ENCODE results near the gene ATP8B3. TPM values are rescaled to one million over a fixed set of nuclear protein-coding genes. Genes with fewer than 3 reads are reported as not detected.
A peak's percentile ranks its signal among the peaks of the same experiment; 100 is the strongest.

ATP8B3 gene
- total and polyA plus RNA-seq, 9 of the 15 experiments (the other 6 are each of a cell fraction or from before 2014, with no cell fraction given), result 1.2 to 12.3 (median 3.8) TPM

GRCh38 chr19:1848399-1849131 is 36.5 kb upstream of the ATP8B3 start, which contains the start of gene REXO1 (continued):
- TF ChIP-seq ZMIZ1 (IDR thresholded peaks at IDR 0.05; ENCODE audit: low read depth in 2 of 2, low read length in 2 of 2) (peak in 1 of 2 experiments; percentile 55; a peak in 1 of 4 replicates), ZFP1 (CRISPR knock-in tag; IDR thresholded peaks at IDR 0.05) (no peak), TARDBP (IDR thresholded peaks at IDR 0.05) (no peak; the same call in 1 of the 2 replicates), BMI1 (IDR thresholded peaks at IDR 0.05; ENCODE audit: low read length) (no peak), SRSF1 (IDR thresholded peaks at IDR 0.05; ENCODE audit: low read depth, low read length) (no peak), TSC22D4 (tag; IDR thresholded peaks at IDR 0.05) (no peak), DPF2 (IDR thresholded peaks at IDR 0.05) (no peak), ZNF586 (CRISPR knock-in tag; conservative IDR thresholded peaks at IDR 0.05) (no peak), ZNF589 (CRISPR knock-in tag; IDR thresholded peaks at IDR 0.05; ENCODE audit: low read depth) (no peak), POLR2B (IDR thresholded peaks at IDR 0.05; ENCODE audit: low read depth, partially characterized antibody) (peak; percentile 57), ZNF584 (CRISPR knock-in tag; IDR thresholded peaks at IDR 0.05; ENCODE audit: low read depth) (no peak), HEY1 (CRISPR knock-in tag; IDR thresholded peaks at IDR 0.05; ENCODE audit: borderline replicate concordance) (no peak), HNRNPL (IDR thresholded peaks at IDR 0.05; ENCODE audit: low read depth, low read length) (no peak), NCOR1 (IDR thresholded peaks at IDR 0.05) (no peak), USF1 (CRISPR knock-in tag; IDR thresholded peaks at IDR 0.05) (no peak), FOSL1 (tag; conservative IDR thresholded peaks at IDR 0.05) (peak; percentile 57; the same call in 1 of the 2 replicates), ZNF324 (CRISPR knock-in tag; IDR thresholded peaks at IDR 0.05) (no peak), E2F8 (IDR thresholded peaks at IDR 0.05; ENCODE audit: low read depth, partially characterized antibody) (peak; percentile 36), ZFP91 (CRISPR knock-in tag; IDR thresholded peaks at IDR 0.05) (no peak), RFX7 (CRISPR knock-in tag; IDR thresholded peaks at IDR 0.05) (no peak), RHOXF2B (CRISPR knock-in tag; conservative IDR thresholded peaks at IDR 0.05) (no peak)
